HepG2 (cell line): ENCODE data around the gene SCYGR2. TPM values are rescaled to one million over a fixed set of nuclear protein-coding genes. Genes with fewer than 3 reads are reported as not detected.

ENCODE experiments used
- ATAC-seq: fragments of 200-7000 bp; cut with Tn5 transposase; 3 replicates; pipeline ENCODE4 v1.9.1; 2020; ENCODE audit warnings: mild to moderate bottlenecking, moderate library complexity
- BruUV-seq: library from RNA; stranded (reverse); fragments of 400-500 nt; replicated peaks from 2 replicates; lab custom pipeline; 2021; lab: Mats Ljungman, UMichigan
- CTCF ChIA-PET: fragments of 300-600 bp; formaldehyde crosslinking; extraction: SDS; loops from one replicate; lab custom pipeline; 2021; ENCODE audit warnings: low total read pairs, inconsistent platforms, low intra/inter-chr PET ratio; lab: Yijun Ruan, JAX
- POLR2A ChIA-PET: fragments of 350-600 bp; sonication (Branson Sonifier 250); formaldehyde crosslinking; loops from one replicate; lab custom pipeline; 2020; ENCODE audit warnings: antibody characterized with exemption, inconsistent platforms; lab: Yijun Ruan, JAX
- DNase-seq: peaks from one replicate; pipeline ENCODE4 v3.0.0-alpha.2; 2015; ENCODE audit warnings: low spot score
- FAIRE-seq: peaks from 3 replicates; lab custom pipeline; 2011; peaks lifted over from hg19 to GRCh38; lab: Jason Lieb, UNC
- H2AFZ ChIP-seq: one replicate; pipeline ENCODE4 v1.6.1; 2011; ENCODE audit warnings: low read length, inconsistent platforms
- H3K27ac ChIP-seq: fragments of 300-600 bp; 3 replicates; pipeline ENCODE4 v1.8.0; 2011; ENCODE audit warnings: mixed run types, mild to moderate bottlenecking, mixed read lengths, low read length, inconsistent platforms; ENCODE audit not compliant: insufficient read depth; ENCODE audit errors: extremely low read length
- H3K27me3 ChIP-seq, 2 experiments: fragments of 200-600 bp in 1 of 2; 2 replicates in 1 of 2; 3 replicates in 1 of 2; pipeline versions ENCODE4 v1.6.0 to v1.8.0; 2011; ENCODE audit warnings: low read length in 2 of 2, mild to moderate bottlenecking in 2 of 2, moderate library complexity in 2 of 2, inconsistent platforms in 1 of 2; ENCODE audit not compliant: insufficient read depth in 2 of 2, control insufficient read depth in 1 of 2
- H3K36me3 ChIP-seq, 2 experiments: fragments of 200-600 bp in 1 of 2; replicated peaks in 1 of 2; 2 replicates in 1 of 2; 3 replicates in 1 of 2; pipeline versions ENCODE4 v1.5.1 to v1.8.0; 2011; ENCODE audit warnings: low read length in 2 of 2, inconsistent platforms in 1 of 2; ENCODE audit not compliant: insufficient read depth in 2 of 2, control insufficient read depth in 1 of 2
- H3K4me1 ChIP-seq: 2 replicates; pipeline ENCODE4 v1.5.1; 2012; ENCODE audit warnings: low read length, inconsistent platforms; ENCODE audit not compliant: insufficient read depth
- H3K4me2 ChIP-seq: 2 replicates; pipeline ENCODE4 v1.6.0; 2011; ENCODE audit warnings: low read depth, low read length, inconsistent platforms
- H3K4me3 ChIP-seq, 3 experiments: fragments of 200-600 bp in 1 of 3; sonication (generic), shearing (Covaris generic) in 1 of 3; replicated peaks in 1 of 3; 2 replicates each; pipeline ENCODE4 v1.5.1; 2011 to 2016; ENCODE audit warnings: low read length in 3 of 3, inconsistent platforms in 2 of 3, low read depth in 2 of 3, mild to moderate bottlenecking in 2 of 3, control low read depth in 1 of 3, mixed read lengths in 1 of 3; ENCODE audit not compliant: insufficient read depth in 1 of 3
- H3K79me2 ChIP-seq: one replicate; pipeline ENCODE4 v1.6.1; 2011; ENCODE audit warnings: low read length, inconsistent platforms; ENCODE audit not compliant: insufficient read depth
- H3K9ac ChIP-seq: 2 replicates; pipeline ENCODE4 v1.6.0; 2011; ENCODE audit warnings: mild to moderate bottlenecking, low read depth, low read length, inconsistent platforms; ENCODE audit not compliant: insufficient read depth
- H3K9me3 ChIP-seq: 2 replicates; pipeline ENCODE4 v1.5.1; 2012; ENCODE audit warnings: mild to moderate bottlenecking, low read length
- H4K20me1 ChIP-seq: 2 replicates; pipeline ENCODE4 v1.6.0; 2011; ENCODE audit warnings: inconsistent platforms, mild to moderate bottlenecking, low read length, moderate library complexity; ENCODE audit not compliant: insufficient read depth
- ELF4 ChIP-seq: sonication (generic); formaldehyde crosslinking; IDR thresholded peaks from 2 replicates; pipeline ENCODE4 v1.5.0; 2020; ENCODE audit warnings: missing genetic modification reagents, mild to moderate bottlenecking, moderate library complexity, borderline replicate concordance
- FLYWCH1 ChIP-seq: sonication (generic); formaldehyde crosslinking; IDR thresholded peaks from 2 replicates; pipeline ENCODE4 v1.8.1; 2023; ENCODE audit warnings: mild to moderate bottlenecking, missing genetic modification reagents
- GTF2F1 ChIP-seq: fragments of 150-350 bp; IDR thresholded peaks from 2 replicates; pipeline ENCODE4 v1.6.1; 2014; ENCODE audit warnings: low read length
- HNRNPUL1 ChIP-seq: fragments of 200-400 bp; formaldehyde crosslinking; IDR thresholded peaks from 2 replicates; pipeline ENCODE4 v1.6.1; 2017; ENCODE audit warnings: low read depth, mild to moderate bottlenecking, low read length, moderate library complexity
- KLF9 ChIP-seq: IDR thresholded peaks from 2 replicates; pipeline ENCODE4 v1.6.1; 2016; ENCODE audit warnings: low read depth
- STAT5B ChIP-seq: sonication (generic); formaldehyde crosslinking; IDR thresholded peaks from 2 replicates; pipeline ENCODE4 v1.4.0; 2020; ENCODE audit warnings: missing genetic modification reagents
- ZNF225 ChIP-seq: sonication (generic); formaldehyde crosslinking; IDR thresholded peaks from 2 replicates; pipeline ENCODE4 v1.4.0; 2020; ENCODE audit warnings: mild to moderate bottlenecking, missing genetic modification reagents
- ZNF343 ChIP-seq: sonication (generic); formaldehyde crosslinking; IDR thresholded peaks from 2 replicates; pipeline ENCODE4 v1.4.0; 2020; ENCODE audit warnings: mild to moderate bottlenecking, missing genetic modification reagents
- WGBS: methylation state at CpG from one replicate; pipeline ENCODE4 v1.1.6; 2017; ENCODE audit warnings: low lambda C conversion rate; 5-methylcytosine and 5-hydroxymethylcytosine counted together
- in situ Hi-C: cut with HindIII; loops from 2 replicates; pipeline ENCODE4 v1.10.0; 2017; ENCODE audit warnings: low pct_unique_long_range_greater_than_20kb; ENCODE audit not compliant: extremely low pct_ligation_motif_present
- intact Hi-C: fragments of 100-400 bp; cut with micrococcal nuclease; formaldehyde crosslinking; loops from one replicate; pipeline ENCODE4 v1.10.0; 2022; ENCODE audit not compliant: unreplicated experiment
- polyA plus RNA-seq, 8 experiments: library from polyadenylated mRNA; depleted of rRNA in 3 of 8; stranded (reverse) in 7 of 8; unstranded in 1 of 8; fragments of >200 nt; fragmentation: Illumina TruSeq in 4 of 8; extraction: Trizol in 4 of 8; gene quantifications; 2 replicates each; pipeline versions ENCODE4 v1.2.1 to v1.2.3, GENCODE V29; 2011 to 2016; ENCODE audit warnings: low read depth in 4 of 8, missing spikeins in 1 of 8, mixed read lengths in 1 of 8; ENCODE audit not compliant: insufficient read depth in 1 of 8
- total RNA-seq, 5 experiments: library from RNA; depleted of rRNA; stranded (reverse); fragments of >200 nt; fragmentation: Illumina TruSeq; extraction: Trizol; gene quantifications; 2 replicates each; pipeline ENCODE4 v1.2.3, GENCODE V29; 2016; ENCODE audit warnings: low read depth in 1 of 5
- TF ChIP-seq, protein P1 (sequence below): sonication (generic); formaldehyde crosslinking; IDR thresholded peaks from 2 replicates; pipeline ENCODE4 v1.5.1; 2020; ENCODE audit warnings: mild to moderate bottlenecking, moderate library complexity, missing genetic modification reagents
- TF ChIP-seq, protein P2 (sequence below): IDR thresholded peaks from 2 replicates; pipeline ENCODE4 v1.6.1; 2016; ENCODE audit warnings: low read depth, control low read depth
- TF ChIP-seq, protein P3 (sequence below): sonication (generic); formaldehyde crosslinking; IDR thresholded peaks from 2 replicates; pipeline ENCODE4 v1.5.1; 2020; ENCODE audit warnings: mild to moderate bottlenecking, missing genetic modification reagents
- TF ChIP-seq, protein P4 (sequence below): sonication (generic); formaldehyde crosslinking; IDR thresholded peaks from 2 replicates; pipeline ENCODE4 v1.8.0; 2022; ENCODE audit warnings: missing genetic modification reagents, mild to moderate bottlenecking, borderline replicate concordance
- TF ChIP-seq, protein P5 (sequence below): sonication (generic); formaldehyde crosslinking; conservative IDR thresholded peaks from 2 replicates; pipeline ENCODE4 v1.8.1; 2023; ENCODE audit warnings: missing genetic modification reagents
- TF ChIP-seq, protein P6 (sequence below): sonication (generic); formaldehyde crosslinking; IDR thresholded peaks from 2 replicates; pipeline ENCODE4 v1.8.1; 2023; ENCODE audit warnings: mild to moderate bottlenecking, inconsistent platforms, moderate library complexity, missing genetic modification reagents, borderline replicate concordance
- TF ChIP-seq, protein P7 (sequence below): sonication (generic); formaldehyde crosslinking; IDR thresholded peaks from 2 replicates; pipeline ENCODE4 v1.8.1; 2023; ENCODE audit warnings: mild to moderate bottlenecking, missing genetic modification reagents, borderline replicate concordance

SCYGR2 gene
- total and polyA plus RNA-seq, 2 of the 13 experiments (the other 11 are each of a cell fraction or from before 2014, with no cell fraction given) = not detected

DNA sequence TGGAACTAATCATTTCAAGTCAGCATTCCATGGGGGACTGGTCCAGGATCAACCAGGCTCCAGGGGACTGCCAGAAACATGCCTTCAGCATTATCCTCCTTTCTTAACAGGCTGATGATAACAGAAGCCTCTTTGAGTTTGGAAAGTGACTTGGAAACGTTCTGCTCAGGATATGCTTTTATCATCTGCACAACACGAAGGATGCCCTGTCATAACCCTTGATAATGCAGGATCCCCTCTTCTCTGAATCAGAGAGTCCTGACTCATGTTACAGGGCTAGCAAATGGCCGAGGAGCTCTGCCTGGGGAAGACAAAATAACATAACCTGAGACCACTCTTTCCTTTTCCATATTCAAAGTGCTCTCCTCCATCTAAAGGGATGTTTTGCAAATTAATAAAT, 9.2 kb downstream of the SCYGR2 start:
- ChIA-PET CTCF (no interaction called here), POLR2A (no interaction called here)
- H3K9me3 ChIP-seq = no peaks in the 10 kb centered on the region
- BruUV-seq = no TSS peak
- ATAC-seq (no peak), DNase-seq (no peak), FAIRE-seq (no peak)
- 7% methylated on average over 3 of the region's 3 CpGs for WGBS
- no peaks in the 10 kb centered on the region for H3K4me1 ChIP-seq
- no peaks in the 10 kb centered on the region for H4K20me1 ChIP-seq
- H3K27ac ChIP-seq = no peak overlapping the region
- in situ Hi-C loops = no loop called here
- no peak overlapping the region for H3K9ac ChIP-seq
- H3K27me3 ChIP-seq = no peaks in the 10 kb centered on the region
- H3K4me2 ChIP-seq = no peak overlapping the region
- H3K36me3 ChIP-seq = no peaks in the 10 kb centered on the region
- no peak overlapping the region for H3K4me3 ChIP-seq
- no peak overlapping the region for H2AFZ ChIP-seq
- no peaks in the 10 kb centered on the region for H3K79me2 ChIP-seq
- intact Hi-C loops = no loop called here
- TF ChIP-seq, protein P1, sequence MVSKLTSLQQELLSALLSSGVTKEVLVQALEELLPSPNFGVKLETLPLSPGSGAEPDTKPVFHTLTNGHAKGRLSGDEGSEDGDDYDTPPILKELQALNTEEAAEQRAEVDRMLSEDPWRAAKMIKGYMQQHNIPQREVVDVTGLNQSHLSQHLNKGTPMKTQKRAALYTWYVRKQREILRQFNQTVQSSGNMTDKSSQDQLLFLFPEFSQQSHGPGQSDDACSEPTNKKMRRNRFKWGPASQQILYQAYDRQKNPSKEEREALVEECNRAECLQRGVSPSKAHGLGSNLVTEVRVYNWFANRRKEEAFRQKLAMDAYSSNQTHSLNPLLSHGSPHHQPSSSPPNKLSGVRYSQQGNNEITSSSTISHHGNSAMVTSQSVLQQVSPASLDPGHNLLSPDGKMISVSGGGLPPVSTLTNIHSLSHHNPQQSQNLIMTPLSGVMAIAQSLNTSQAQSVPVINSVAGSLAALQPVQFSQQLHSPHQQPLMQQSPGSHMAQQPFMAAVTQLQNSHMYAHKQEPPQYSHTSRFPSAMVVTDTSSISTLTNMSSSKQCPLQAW (CRISPR knock-in tag) = no peak
- TF ChIP-seq FLYWCH1 (CRISPR knock-in tag) (no peak), HNRNPUL1 (no peak), KLF9 (CRISPR knock-in tag) (no peak), ELF4 (CRISPR knock-in tag) (no peak), ZNF343 (CRISPR knock-in tag) (no peak), STAT5B (CRISPR knock-in tag) (no peak), ZNF225 (CRISPR knock-in tag) (no peak), GTF2F1 (no peak)
- TF ChIP-seq, protein P2, sequence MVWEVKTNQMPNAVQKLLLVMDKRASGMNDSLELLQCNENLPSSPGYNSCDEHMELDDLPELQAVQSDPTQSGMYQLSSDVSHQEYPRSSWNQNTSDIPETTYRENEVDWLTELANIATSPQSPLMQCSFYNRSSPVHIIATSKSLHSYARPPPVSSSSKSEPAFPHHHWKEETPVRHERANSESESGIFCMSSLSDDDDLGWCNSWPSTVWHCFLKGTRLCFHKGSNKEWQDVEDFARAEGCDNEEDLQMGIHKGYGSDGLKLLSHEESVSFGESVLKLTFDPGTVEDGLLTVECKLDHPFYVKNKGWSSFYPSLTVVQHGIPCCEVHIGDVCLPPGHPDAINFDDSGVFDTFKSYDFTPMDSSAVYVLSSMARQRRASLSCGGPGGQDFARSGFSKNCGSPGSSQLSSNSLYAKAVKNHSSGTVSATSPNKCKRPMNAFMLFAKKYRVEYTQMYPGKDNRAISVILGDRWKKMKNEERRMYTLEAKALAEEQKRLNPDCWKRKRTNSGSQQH = no peak
- TF ChIP-seq, protein P3, sequence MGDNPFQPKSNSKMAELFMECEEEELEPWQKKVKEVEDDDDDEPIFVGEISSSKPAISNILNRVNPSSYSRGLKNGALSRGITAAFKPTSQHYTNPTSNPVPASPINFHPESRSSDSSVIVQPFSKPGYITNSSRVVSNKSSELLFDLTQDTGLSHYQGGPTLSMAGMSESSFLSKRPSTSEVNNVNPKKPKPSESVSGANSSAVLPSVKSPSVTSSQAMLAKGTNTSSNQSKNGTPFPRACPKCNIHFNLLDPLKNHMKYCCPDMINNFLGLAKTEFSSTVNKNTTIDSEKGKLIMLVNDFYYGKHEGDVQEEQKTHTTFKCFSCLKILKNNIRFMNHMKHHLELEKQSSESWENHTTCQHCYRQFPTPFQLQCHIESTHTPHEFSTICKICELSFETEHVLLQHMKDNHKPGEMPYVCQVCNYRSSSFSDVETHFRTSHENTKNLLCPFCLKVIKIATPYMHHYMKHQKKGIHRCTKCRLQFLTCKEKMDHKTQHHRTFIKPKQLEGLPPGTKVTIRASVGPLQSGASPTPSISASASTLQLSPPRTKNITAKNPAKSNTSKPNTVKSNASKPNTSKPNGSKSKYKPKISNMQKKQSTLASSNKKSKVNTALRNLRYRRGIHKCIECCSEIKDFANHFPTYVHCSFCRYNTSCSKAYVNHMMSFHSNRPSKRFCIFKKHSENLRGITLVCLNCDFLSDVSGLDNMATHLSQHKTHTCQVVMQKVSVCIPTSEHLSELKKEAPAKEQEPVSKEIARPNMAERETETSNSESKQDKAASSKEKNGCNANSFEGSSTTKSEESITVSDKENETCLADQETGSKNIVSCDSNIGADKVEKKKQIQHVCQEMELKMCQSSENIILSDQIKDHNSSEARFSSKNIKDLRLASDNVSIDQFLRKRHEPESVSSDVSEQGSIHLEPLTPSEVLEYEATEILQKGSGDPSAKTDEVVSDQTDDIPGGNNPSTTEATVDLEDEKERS (CRISPR knock-in tag) = no peak
- TF ChIP-seq, protein P4, sequence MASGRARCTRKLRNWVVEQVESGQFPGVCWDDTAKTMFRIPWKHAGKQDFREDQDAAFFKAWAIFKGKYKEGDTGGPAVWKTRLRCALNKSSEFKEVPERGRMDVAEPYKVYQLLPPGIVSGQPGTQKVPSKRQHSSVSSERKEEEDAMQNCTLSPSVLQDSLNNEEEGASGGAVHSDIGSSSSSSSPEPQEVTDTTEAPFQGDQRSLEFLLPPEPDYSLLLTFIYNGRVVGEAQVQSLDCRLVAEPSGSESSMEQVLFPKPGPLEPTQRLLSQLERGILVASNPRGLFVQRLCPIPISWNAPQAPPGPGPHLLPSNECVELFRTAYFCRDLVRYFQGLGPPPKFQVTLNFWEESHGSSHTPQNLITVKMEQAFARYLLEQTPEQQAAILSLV = no peak
- TF ChIP-seq, protein P5, sequence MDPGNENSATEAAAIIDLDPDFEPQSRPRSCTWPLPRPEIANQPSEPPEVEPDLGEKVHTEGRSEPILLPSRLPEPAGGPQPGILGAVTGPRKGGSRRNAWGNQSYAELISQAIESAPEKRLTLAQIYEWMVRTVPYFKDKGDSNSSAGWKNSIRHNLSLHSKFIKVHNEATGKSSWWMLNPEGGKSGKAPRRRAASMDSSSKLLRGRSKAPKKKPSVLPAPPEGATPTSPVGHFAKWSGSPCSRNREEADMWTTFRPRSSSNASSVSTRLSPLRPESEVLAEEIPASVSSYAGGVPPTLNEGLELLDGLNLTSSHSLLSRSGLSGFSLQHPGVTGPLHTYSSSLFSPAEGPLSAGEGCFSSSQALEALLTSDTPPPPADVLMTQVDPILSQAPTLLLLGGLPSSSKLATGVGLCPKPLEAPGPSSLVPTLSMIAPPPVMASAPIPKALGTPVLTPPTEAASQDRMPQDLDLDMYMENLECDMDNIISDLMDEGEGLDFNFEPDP (CRISPR knock-in tag) = no peak
- TF ChIP-seq, protein P6, sequence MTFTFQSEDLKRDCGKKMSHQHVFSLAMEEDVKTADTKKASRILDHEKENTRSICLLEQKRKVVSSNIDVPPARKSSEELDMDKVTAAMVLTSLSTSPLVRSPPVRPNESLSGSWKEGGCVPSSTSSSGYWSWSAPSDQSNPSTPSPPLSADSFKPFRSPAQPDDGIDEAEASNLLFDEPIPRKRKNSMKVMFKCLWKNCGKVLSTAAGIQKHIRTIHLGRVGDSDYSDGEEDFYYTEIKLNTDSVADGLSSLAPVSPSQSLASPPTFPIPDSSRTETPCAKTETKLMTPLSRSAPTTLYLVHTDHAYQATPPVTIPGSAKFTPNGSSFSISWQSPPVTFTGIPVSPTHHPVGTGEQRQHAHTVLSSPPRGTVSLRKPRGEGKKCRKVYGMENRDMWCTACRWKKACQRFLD (CRISPR knock-in tag) = no peak
- TF ChIP-seq, protein P7, sequence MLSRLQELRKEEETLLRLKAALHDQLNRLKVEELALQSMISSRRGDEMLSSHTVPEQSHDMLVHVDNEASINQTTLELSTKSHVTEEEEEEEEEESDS = no peak
